ENCODE data around the gene ANKRD10. TPM values are rescaled to one million over a fixed set of nuclear protein-coding genes. Genes with fewer than 3 reads are reported as not detected.

ANKRD10 gene
- total and polyA plus RNA-seq, 10 of the 15 experiments (the other 5 are each of a cell fraction or from before 2014, with no cell fraction given) = 47.1 to 199 (median 97.2) TPM

DNA sequence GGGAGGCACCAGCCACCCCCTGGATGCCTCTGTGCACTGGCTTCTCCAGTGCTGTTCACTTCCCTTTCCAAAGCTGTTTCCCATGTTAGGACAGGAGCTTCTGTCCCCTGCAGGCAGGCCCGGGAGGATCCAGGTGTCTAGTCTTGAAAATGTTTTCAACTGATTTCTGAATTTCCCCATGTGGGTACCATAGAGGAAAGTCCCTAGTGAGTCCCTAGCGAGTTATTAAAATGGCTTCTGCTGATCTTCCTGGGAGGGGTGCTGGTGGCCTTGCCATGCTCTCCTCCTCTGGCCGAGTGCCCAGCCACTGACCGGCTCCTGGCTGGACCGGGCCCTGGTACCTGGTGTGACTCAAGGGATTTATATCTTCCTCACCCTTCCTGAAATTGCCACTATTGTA, 5.2 kb upstream of the ANKRD10 start (continued):
- TF ChIP-seq ZBTB40 (IDR thresholded peaks at IDR 0.05; ENCODE audit: borderline replicate concordance) (no peak), YBX1 (IDR thresholded peaks at IDR 0.05) (no peak), STAT1 (conservative IDR thresholded peaks at IDR 0.05) (no peak), NFYA (IDR thresholded peaks at IDR 0.05; ENCODE audit: borderline replicate concordance, low read depth, low read length) (no peak), CBX3 (IDR thresholded peaks at IDR 0.05; ENCODE audit: borderline replicate concordance, low read depth) (no peak), ZSCAN29 (IDR thresholded peaks at IDR 0.05) (no peak), NR2C2 (IDR thresholded peaks at IDR 0.05; ENCODE audit: borderline replicate concordance, control insufficient read depth, insufficient read length, low read depth) (no peak), KLF5 (IDR thresholded peaks at IDR 0.05; ENCODE audit: partially characterized antibody) (no peak), USF2 (IDR thresholded peaks at IDR 0.05; ENCODE audit: borderline replicate concordance, low read depth, low read length) (no peak), YY1 (IDR thresholded peaks at IDR 0.05; ENCODE audit: low read depth, low read length) (peak; percentile 86), LARP7 (IDR thresholded peaks at IDR 0.05) (no peak), PKNOX1 (IDR thresholded peaks at IDR 0.05) (no peak)
